ENCODE data around the gene KLHL26. TPM values are rescaled to one million over a fixed set of nuclear protein-coding genes. Genes with fewer than 3 reads are reported as not detected.

Gene KLHL26
- total RNA-seq, 1 experiment from 2014 or later = 10.7 TPM

DNA sequence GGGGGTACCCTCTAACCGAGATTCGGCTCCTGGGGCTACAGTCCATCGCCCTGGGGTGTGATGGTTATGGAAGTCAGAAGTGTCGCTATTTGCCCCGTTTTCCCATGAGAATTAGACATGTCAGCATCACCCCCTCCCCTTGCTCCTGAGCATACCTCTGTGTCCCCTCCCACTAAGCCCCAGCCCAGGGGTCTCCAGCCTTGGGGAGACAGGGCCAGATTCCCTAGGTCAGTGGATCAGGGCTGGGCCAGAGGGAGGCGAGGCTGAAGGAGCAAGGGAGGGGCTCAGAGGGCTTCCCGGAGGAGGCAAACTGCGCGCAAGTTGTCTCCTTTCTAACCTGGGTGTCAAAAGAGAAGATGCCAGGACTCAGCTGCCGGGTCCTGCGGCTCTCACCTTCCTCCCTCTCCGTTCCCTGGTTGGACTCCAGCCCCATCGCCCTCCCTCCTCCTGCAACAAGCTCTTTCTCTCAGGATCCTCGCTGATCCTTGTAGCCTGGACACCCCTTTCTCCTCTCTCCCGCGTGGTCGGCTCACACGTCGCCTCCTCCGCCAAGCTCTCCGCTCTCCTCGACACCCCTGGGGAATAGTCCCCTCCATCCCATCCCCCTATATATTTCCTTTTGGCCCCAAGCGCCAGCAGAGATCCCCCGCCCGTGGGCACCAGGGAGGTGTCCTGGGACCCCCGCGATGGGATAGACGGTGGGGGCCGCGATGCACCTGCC lies 24.6 kb upstream of the KLHL26 start:
- Histone ChIP-seq H3K27ac (ENCODE audit: insufficient read length, low read depth, low read length) (no peak overlapping the region), H3K18ac (ENCODE audit: insufficient read length, low read depth, low read length) (no peak overlapping the region), H4K8ac (replicated peaks; ENCODE audit: insufficient read length, low read depth, low read length) (no peak overlapping the region), H3K23me2 (ENCODE audit: insufficient read length, low read depth, low read length, poor library complexity, severe bottlenecking) (peaks cover 27% of the 10 kb centered on the region), H2BK120ac (ENCODE audit: low read depth, low read length, poor library complexity, severe bottlenecking) (no peak overlapping the region), H3K9ac (ENCODE audit: extremely low read depth, insufficient read length, low read length) (no peak overlapping the region), H4K20me1 (ENCODE audit: control insufficient read depth, insufficient read depth, insufficient read length) (no peaks in the 10 kb centered on the region), H3K9me3 (ENCODE audit: control insufficient read depth, low read depth, low read length) (no peaks in the 10 kb centered on the region), H3K79me2 (ENCODE audit: insufficient read depth, low read length) (no peaks in the 10 kb centered on the region), H3K79me1 (ENCODE audit: insufficient read depth, low read depth, low read length, poor library complexity, severe bottlenecking) (no peaks in the 10 kb centered on the region), H2BK12ac (ENCODE audit: insufficient read length, low read depth, low read length) (no peak overlapping the region), H3K4me2 (ENCODE audit: insufficient read depth, insufficient read length, low read length) (peak overlapping the region; percentile 44), H3K56ac (ENCODE audit: insufficient read length, low read depth, low read length) (no peak overlapping the region), H3K27me3 (ENCODE audit: insufficient read depth, low read length) (peaks cover 67% of the 10 kb centered on the region), H4K5ac (ENCODE audit: insufficient read length, low read depth, low read length) (no peak overlapping the region), H2BK20ac (ENCODE audit: low read depth, low read length, poor library complexity, severe bottlenecking) (no peak overlapping the region), H2AFZ (ENCODE audit: low read length) (no peak overlapping the region), H2BK15ac (ENCODE audit: low read depth, low read length) (no peak overlapping the region), H3K14ac (ENCODE audit: insufficient read depth, low read length) (no peak overlapping the region), H3K4ac (ENCODE audit: low read depth, low read length) (no peak overlapping the region), H3K23ac (ENCODE audit: insufficient read length, low read depth, low read length) (no peak overlapping the region), H3T11ph (ENCODE audit: low read length) (no peak overlapping the region), H2BK5ac (ENCODE audit: insufficient read length, low read length) (no peak overlapping the region), H4K91ac (ENCODE audit: insufficient read length, low read depth, low read length) (no peak overlapping the region), H2AK5ac (ENCODE audit: insufficient read length, low read length) (no peak overlapping the region), H3K4me1 (ENCODE audit: insufficient read depth, low read length) (peaks cover 17% of the 10 kb centered on the region)
- TF ChIP-seq, protein P1, sequence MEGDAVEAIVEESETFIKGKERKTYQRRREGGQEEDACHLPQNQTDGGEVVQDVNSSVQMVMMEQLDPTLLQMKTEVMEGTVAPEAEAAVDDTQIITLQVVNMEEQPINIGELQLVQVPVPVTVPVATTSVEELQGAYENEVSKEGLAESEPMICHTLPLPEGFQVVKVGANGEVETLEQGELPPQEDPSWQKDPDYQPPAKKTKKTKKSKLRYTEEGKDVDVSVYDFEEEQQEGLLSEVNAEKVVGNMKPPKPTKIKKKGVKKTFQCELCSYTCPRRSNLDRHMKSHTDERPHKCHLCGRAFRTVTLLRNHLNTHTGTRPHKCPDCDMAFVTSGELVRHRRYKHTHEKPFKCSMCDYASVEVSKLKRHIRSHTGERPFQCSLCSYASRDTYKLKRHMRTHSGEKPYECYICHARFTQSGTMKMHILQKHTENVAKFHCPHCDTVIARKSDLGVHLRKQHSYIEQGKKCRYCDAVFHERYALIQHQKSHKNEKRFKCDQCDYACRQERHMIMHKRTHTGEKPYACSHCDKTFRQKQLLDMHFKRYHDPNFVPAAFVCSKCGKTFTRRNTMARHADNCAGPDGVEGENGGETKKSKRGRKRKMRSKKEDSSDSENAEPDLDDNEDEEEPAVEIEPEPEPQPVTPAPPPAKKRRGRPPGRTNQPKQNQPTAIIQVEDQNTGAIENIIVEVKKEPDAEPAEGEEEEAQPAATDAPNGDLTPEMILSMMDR (conservative IDR thresholded peaks at IDR 0.05) = no peak
- Mint-ChIP-seq H3K9me3 (peaks cover 0 to 2% of the 10 kb centered on the region in 2 experiments; a peak in 2 of 5 replicates), H3K36me3 (ENCODE audit: insufficient read depth in 1 of 3, low read depth in 3 of 3) (peaks cover 0 to 2% (median 0%) of the 10 kb centered on the region in 3 experiments; a peak in 3 of 7 replicates), H3K27ac (no peak overlapping the region), H3K4me1 (peaks cover 42 to 53% of the 10 kb centered on the region in 2 experiments), H3K4me3 (peak overlapping the region; percentile 64 to 88), H3K27me3 (ENCODE audit: low read depth) (peaks cover 94% of the 10 kb centered on the region)
- no peak for DNase-seq
- WGBS (ENCODE audit: extremely low coverage, insufficient read length, low lambda C conversion rate) = no CpG with 5 or more reads among the region's 30 CpGs

Measured in H9 (cell line).